NCI-H2029 (cell line): Measurements from ENCODE around the gene FAM3B.
"Not testable (repeated sequence)": the region's sequence is repeated elsewhere in the genome, so short reads cannot be mapped to it uniquely, and the experiment has no call there.

Experiments used
- DNase-seq: peaks from one replicate; lab custom pipeline; 2025; lab: John Stamatoyannopoulos, UW

FAM3B gene

GRCh38 chr21:41316200-41317062 lies at the start of gene FAM3B:
Gene FAM3B (plus strand): TSS chr21:41316801. CDS start chr21:41316880, 79 bp downstream.
- DNase-seq = peak; percentile 62

GRCh38 chr21:41267346-41267745 lies 49.3 kb upstream of the FAM3B start:
- DNase-seq = no peak

- DNase-seq = no peak
These were observed 47.1 kb upstream of the FAM3B start for GRCh38 chr21:41269535-41269934.

- DNase-seq = no peak
These were observed 39.4 kb upstream of the FAM3B start for GRCh38 chr21:41277196-41277595.

GRCh38 chr21:41277846-41278245 lies 38.8 kb upstream of the FAM3B start:
- no peak for DNase-seq

- no peak for DNase-seq
These were observed 36.3 kb upstream of the FAM3B start for GRCh38 chr21:41280115-41280919.

- no peak for DNase-seq
These were observed 34.2 kb upstream of the FAM3B start for GRCh38 chr21:41282412-41282811.

- peak; percentile 65 for DNase-seq
These were observed 33.3 kb upstream of the FAM3B start for GRCh38 chr21:41283211-41283818.

GRCh38 chr21:41289431-41289830 lies 27.2 kb upstream of the FAM3B start:
- DNase-seq = no peak

- no peak for DNase-seq
These were observed 26.3 kb upstream of the FAM3B start for GRCh38 chr21:41290106-41290799.

GRCh38 chr21:41294548-41295231 lies 21.9 kb upstream of the FAM3B start:
- DNase-seq = peak; percentile 71

- no peak for DNase-seq
These were observed 20.8 kb upstream of the FAM3B start for GRCh38 chr21:41295721-41296254.

- DNase-seq = no peak
These were observed 13.6 kb upstream of the FAM3B start for GRCh38 chr21:41302976-41303375.

- DNase-seq = no peak
These were observed 12.4 kb upstream of the FAM3B start for GRCh38 chr21:41304068-41304720.

- no peak for DNase-seq
These were observed 9.4 kb upstream of the FAM3B start for GRCh38 chr21:41307219-41307618.

- DNase-seq = not testable (repeated sequence)
These were observed 3.1 kb upstream of the FAM3B start for GRCh38 chr21:41313285-41314164.

- no peak for DNase-seq
These were observed 875 bp upstream of the FAM3B start for GRCh38 chr21:41315726-41316125.

GRCh38 chr21:41317063-41317392 lies 427 bp downstream of the FAM3B start:
- no peak for DNase-seq

GRCh38 chr21:41317458-41317857 lies 857 bp downstream of the FAM3B start:
- peak; percentile 45 for DNase-seq

GRCh38 chr21:41318218-41318617 lies 1.6 kb downstream of the FAM3B start:
- DNase-seq = no peak
